Measurements from ENCODE around the gene PATJ. TPM values are rescaled to one million over a fixed set of nuclear protein-coding genes. Genes with fewer than 3 reads are reported as not detected.

Gene PATJ
- total RNA-seq, 1 experiment from 2014 or later: 48.8 TPM

DNA sequence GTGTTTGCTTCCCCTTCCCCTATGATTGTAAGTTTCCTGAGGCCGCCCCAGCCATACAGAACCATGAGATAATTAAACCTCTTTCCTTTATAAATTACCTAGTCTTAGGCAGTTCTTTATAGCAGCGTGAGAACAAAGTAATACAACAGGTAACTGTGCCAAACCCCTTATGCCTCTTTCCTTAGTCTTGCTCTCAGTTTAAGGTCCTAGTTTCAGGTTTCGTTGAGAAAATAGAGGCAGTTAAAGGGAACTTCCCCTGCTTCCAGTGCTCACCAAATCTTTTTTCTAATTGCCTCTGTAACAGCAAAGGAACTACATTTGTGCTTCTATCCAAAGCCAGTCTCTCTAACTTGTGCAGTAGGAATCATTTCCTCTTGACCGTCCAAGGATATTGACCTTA is 164.8 kb downstream of the PATJ start:
- Histone ChIP-seq H3K9me2 (ENCODE audit: insufficient read depth) (no peaks in the 10 kb centered on the region), H4K20me1 (ENCODE audit: insufficient read depth) (no peaks in the 10 kb centered on the region; the same call in 1 of the 2 replicates), H3K4me1 (ENCODE audit: control insufficient read depth in 1 of 2, insufficient read depth in 2 of 2, low read length in 2 of 2) (no peaks in the 10 kb centered on the region), H3K9me3 (ENCODE audit: control insufficient read depth in 1 of 2, insufficient read depth in 1 of 2, low read depth in 1 of 2, low read length in 2 of 2) (no peaks in the 10 kb centered on the region), H3K4me2 (ENCODE audit: low read length) (no peak overlapping the region), H2AFZ (ENCODE audit: low read depth, low read length, poor library complexity, severe bottlenecking) (no peak overlapping the region), H3K4me3 (replicated peaks in 1 of 2; ENCODE audit: low read depth in 1 of 2, low read length in 2 of 2) (no peak overlapping the region), H3K9ac (ENCODE audit: low read length) (no peak overlapping the region), H3K79me2 (ENCODE audit: insufficient read depth, low read length) (no peaks in the 10 kb centered on the region), H3K27ac (ENCODE audit: low read depth, low read length) (no peak overlapping the region), H3K36me3 (ENCODE audit: control insufficient read depth in 1 of 2, insufficient read depth in 2 of 2, low read length in 2 of 2) (0 out of 4 replicates have a peak, but pooled peaks cover 0 to 4% of the 10 kb centered on the region in 2 experiments), H3K27me3 (ENCODE audit: insufficient read depth, low read length) (no peaks in the 10 kb centered on the region)
- POLR2A ChIA-PET: no interaction called here
- DNase-seq (ENCODE audit: low read depth, low spot score) (no peak), ATAC-seq (no peak)
- intact Hi-C loops (cut with micrococcal nuclease): no loop called here
- TF ChIP-seq EZH2phosphoT487 (IDR thresholded peaks at IDR 0.05; ENCODE audit: borderline replicate concordance) (no peak), JUND (IDR thresholded peaks at IDR 0.05) (no peak), SRF (IDR thresholded peaks at IDR 0.05; ENCODE audit: low read depth) (no peak)
- TF ChIP-seq, protein P1, sequence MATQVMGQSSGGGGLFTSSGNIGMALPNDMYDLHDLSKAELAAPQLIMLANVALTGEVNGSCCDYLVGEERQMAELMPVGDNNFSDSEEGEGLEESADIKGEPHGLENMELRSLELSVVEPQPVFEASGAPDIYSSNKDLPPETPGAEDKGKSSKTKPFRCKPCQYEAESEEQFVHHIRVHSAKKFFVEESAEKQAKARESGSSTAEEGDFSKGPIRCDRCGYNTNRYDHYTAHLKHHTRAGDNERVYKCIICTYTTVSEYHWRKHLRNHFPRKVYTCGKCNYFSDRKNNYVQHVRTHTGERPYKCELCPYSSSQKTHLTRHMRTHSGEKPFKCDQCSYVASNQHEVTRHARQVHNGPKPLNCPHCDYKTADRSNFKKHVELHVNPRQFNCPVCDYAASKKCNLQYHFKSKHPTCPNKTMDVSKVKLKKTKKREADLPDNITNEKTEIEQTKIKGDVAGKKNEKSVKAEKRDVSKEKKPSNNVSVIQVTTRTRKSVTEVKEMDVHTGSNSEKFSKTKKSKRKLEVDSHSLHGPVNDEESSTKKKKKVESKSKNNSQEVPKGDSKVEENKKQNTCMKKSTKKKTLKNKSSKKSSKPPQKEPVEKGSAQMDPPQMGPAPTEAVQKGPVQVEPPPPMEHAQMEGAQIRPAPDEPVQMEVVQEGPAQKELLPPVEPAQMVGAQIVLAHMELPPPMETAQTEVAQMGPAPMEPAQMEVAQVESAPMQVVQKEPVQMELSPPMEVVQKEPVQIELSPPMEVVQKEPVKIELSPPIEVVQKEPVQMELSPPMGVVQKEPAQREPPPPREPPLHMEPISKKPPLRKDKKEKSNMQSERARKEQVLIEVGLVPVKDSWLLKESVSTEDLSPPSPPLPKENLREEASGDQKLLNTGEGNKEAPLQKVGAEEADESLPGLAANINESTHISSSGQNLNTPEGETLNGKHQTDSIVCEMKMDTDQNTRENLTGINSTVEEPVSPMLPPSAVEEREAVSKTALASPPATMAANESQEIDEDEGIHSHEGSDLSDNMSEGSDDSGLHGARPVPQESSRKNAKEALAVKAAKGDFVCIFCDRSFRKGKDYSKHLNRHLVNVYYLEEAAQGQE (IDR thresholded peaks at IDR 0.05; ENCODE audit: low read depth): no peak
- TF ChIP-seq, protein P2, sequence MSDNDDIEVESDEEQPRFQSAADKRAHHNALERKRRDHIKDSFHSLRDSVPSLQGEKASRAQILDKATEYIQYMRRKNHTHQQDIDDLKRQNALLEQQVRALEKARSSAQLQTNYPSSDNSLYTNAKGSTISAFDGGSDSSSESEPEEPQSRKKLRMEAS (IDR thresholded peaks at IDR 0.05): no peak
- no TSS peak for BruUV-seq (replicated peaks)
- CTCF ChIA-PET: no interaction called here
- RAD21 ChIA-PET (ENCODE audit: low non-redundant PET in 1 of 2, low total read pairs in 2 of 2, uncharacterized antibody in 2 of 2, unreplicated experiment in 2 of 2): no interaction called here

DNA sequence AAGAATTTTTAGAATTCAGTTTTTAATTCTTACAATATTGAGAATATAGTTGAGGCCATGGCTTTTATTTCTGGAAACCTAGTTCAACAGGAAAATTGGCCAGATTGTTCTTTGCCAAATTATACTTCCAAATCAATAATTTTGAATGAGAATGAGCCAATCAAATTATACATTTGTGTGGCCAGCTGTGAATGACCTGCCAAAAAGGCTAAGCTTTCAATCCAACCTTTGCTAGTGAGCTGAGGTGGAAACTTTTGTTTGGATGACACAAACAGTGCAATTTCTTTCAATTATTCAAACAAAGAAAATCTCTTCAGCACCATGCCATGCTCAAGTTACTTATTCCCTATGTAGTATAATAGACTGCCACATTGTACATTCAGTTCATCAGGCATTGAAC is 167.8 kb downstream of the PATJ start:
- Histone ChIP-seq H2AFZ (ENCODE audit: low read depth, low read length, poor library complexity, severe bottlenecking) (no peak overlapping the region), H4K20me1 (ENCODE audit: insufficient read depth) (no peaks in the 10 kb centered on the region; the same call in 1 of the 2 replicates), H3K27ac (ENCODE audit: low read depth, low read length) (no peak overlapping the region), H3K79me2 (ENCODE audit: insufficient read depth, low read length) (no peaks in the 10 kb centered on the region), H3K27me3 (ENCODE audit: insufficient read depth, low read length) (no peaks in the 10 kb centered on the region), H3K4me1 (ENCODE audit: control insufficient read depth in 1 of 2, insufficient read depth in 2 of 2, low read length in 2 of 2) (peaks cover 15 to 17% of the 10 kb centered on the region in 2 experiments), H3K36me3 (ENCODE audit: control insufficient read depth in 1 of 2, insufficient read depth in 2 of 2, low read length in 2 of 2) (0 out of 4 replicates have a peak, but pooled peaks cover 0 to 4% of the 10 kb centered on the region in 2 experiments), H3K4me2 (ENCODE audit: low read length) (no peak overlapping the region), H3K9ac (ENCODE audit: low read length) (no peak overlapping the region), H3K4me3 (replicated peaks in 1 of 2; ENCODE audit: low read depth in 1 of 2, low read length in 2 of 2) (no peak overlapping the region), H3K9me2 (ENCODE audit: insufficient read depth) (no peaks in the 10 kb centered on the region), H3K9me3 (ENCODE audit: control insufficient read depth in 1 of 2, insufficient read depth in 1 of 2, low read depth in 1 of 2, low read length in 2 of 2) (no peaks in the 10 kb centered on the region)
- intact Hi-C loops (cut with micrococcal nuclease): no loop called here
- ChIA-PET POLR2A (no interaction called here), RAD21 (ENCODE audit: low non-redundant PET in 1 of 2, low total read pairs in 2 of 2, uncharacterized antibody in 2 of 2, unreplicated experiment in 2 of 2) (no interaction called here), CTCF (no interaction called here)
- DNase-seq (ENCODE audit: low read depth, low spot score) (no peak), ATAC-seq (no peak)
- no TSS peak for BruUV-seq (replicated peaks)
- TF ChIP-seq ZFX (IDR thresholded peaks at IDR 0.05) (no peak), JUND (IDR thresholded peaks at IDR 0.05) (no peak), SP1 (IDR thresholded peaks at IDR 0.05; ENCODE audit: low read depth) (no peak), EGR1 (IDR thresholded peaks at IDR 0.05; ENCODE audit: low read depth) (no peak), ZNF274 (IDR thresholded peaks at IDR 0.05; ENCODE audit: low read depth, low read length) (no peak), CEBPB (IDR thresholded peaks at IDR 0.05; ENCODE audit: low read depth) (no peak), ELF1 (IDR thresholded peaks at IDR 0.05; ENCODE audit: borderline replicate concordance, low read depth) (no peak)
- TF ChIP-seq, protein P3, sequence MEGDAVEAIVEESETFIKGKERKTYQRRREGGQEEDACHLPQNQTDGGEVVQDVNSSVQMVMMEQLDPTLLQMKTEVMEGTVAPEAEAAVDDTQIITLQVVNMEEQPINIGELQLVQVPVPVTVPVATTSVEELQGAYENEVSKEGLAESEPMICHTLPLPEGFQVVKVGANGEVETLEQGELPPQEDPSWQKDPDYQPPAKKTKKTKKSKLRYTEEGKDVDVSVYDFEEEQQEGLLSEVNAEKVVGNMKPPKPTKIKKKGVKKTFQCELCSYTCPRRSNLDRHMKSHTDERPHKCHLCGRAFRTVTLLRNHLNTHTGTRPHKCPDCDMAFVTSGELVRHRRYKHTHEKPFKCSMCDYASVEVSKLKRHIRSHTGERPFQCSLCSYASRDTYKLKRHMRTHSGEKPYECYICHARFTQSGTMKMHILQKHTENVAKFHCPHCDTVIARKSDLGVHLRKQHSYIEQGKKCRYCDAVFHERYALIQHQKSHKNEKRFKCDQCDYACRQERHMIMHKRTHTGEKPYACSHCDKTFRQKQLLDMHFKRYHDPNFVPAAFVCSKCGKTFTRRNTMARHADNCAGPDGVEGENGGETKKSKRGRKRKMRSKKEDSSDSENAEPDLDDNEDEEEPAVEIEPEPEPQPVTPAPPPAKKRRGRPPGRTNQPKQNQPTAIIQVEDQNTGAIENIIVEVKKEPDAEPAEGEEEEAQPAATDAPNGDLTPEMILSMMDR (IDR thresholded peaks at IDR 0.05 in 2 of 3, conservative IDR thresholded peaks at IDR 0.05 in 1 of 3; ENCODE audit: borderline replicate concordance in 1 of 3, insufficient read depth in 1 of 3, low read depth in 2 of 3, low read length in 2 of 3): no peak
- TF ChIP-seq, protein P4, sequence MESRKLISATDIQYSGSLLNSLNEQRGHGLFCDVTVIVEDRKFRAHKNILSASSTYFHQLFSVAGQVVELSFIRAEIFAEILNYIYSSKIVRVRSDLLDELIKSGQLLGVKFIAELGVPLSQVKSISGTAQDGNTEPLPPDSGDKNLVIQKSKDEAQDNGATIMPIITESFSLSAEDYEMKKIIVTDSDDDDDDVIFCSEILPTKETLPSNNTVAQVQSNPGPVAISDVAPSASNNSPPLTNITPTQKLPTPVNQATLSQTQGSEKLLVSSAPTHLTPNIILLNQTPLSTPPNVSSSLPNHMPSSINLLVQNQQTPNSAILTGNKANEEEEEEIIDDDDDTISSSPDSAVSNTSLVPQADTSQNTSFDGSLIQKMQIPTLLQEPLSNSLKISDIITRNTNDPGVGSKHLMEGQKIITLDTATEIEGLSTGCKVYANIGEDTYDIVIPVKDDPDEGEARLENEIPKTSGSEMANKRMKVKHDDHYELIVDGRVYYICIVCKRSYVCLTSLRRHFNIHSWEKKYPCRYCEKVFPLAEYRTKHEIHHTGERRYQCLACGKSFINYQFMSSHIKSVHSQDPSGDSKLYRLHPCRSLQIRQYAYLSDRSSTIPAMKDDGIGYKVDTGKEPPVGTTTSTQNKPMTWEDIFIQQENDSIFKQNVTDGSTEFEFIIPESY (IDR thresholded peaks at IDR 0.05; ENCODE audit: extremely low read depth, insufficient replicate concordance, low read length): no peak
